ENCODE data around the gene TMCC1.

DNA sequence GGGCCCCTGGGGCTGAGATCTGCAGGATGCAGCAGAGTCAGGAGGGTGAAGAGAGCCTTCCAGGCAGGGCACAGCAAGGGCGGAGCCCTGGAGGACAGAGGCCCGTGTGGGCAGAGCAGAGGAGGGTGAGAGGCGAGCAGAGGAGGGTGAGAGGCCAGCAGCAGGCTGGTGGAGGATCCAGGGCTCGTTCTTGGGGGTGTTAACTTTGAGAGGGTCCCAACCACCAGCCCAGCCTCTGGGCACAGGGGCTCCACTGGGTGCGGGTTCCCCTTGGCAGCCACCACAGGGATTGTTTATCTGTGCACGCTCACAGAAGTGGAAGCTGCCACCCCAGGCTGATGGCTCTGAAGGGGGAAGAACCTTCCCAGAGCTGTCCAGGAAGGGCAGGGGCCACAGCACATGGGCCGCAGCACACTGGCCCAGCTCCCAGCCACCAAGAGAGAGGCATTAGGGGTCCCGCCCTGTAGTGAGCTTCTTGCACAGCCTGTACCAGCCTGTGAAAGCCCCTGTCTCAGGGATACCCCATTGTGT is 277.7 kb downstream of the TMCC1 start:
- TF ChIP-seq GATA2 (IDR thresholded peaks at IDR 0.05; ENCODE audit: low read depth, low read length) (no peak), GATA3 (IDR thresholded peaks at IDR 0.05; ENCODE audit: low read depth, low read length) (no peak)

All from SH-SY5Y (cell line).